B cell (primary cell): ENCODE results near the gene CCNT1. TPM values are rescaled to one million over a fixed set of nuclear protein-coding genes. Genes with fewer than 3 reads are reported as not detected.
"Not testable (repeated sequence)": the region's sequence is repeated elsewhere in the genome, so short reads cannot be mapped to it uniquely, and the experiment has no call there.

Experiments used
- ATAC-seq: fragments of 200-7000 bp; cut with Tn5 transposase; one replicate; pipeline ENCODE4 v1.10.0; 2021; ENCODE audit warnings: low read depth, mild to moderate bottlenecking, moderate number of reproducible peaks, moderate library complexity
- CTCF ChIA-PET: fragments of 350-600 bp; sonication (Branson Sonifier 250); formaldehyde crosslinking; loops from one replicate; lab custom pipeline; 2021; ENCODE audit warnings: antibody characterized with exemption, inconsistent platforms; lab: Charles Lee
- POLR2A ChIA-PET: fragments of 350-600 bp; sonication (Branson Sonifier 250); formaldehyde crosslinking; loops from one replicate; lab custom pipeline; 2021; ENCODE audit warnings: antibody characterized with exemption; lab: Charles Lee
- DNase-seq: peaks from one replicate; pipeline ENCODE4 v3.0.0; 2013
- H2AFZ ChIP-seq: 2 replicates; pipeline ENCODE4 v1.6.1; 2012; ENCODE audit warnings: mild to moderate bottlenecking, low read depth, low read length; ENCODE audit not compliant: insufficient read depth, poor library complexity, severe bottlenecking
- H3K27ac ChIP-seq, 2 donors: 1 replicate in 1 of 2; 2 replicates in 1 of 2; pipeline ENCODE4 v1.5.1; 2012 to 2013; ENCODE audit warnings: low read length in 2 of 2, mild to moderate bottlenecking in 2 of 2, moderate library complexity in 1 of 2
- H3K27me3 ChIP-seq, 4 experiments: fragments of 200-600 bp in 1 of 4; sonication (generic) in 1 of 4; replicated peaks in 1 of 4; 1 replicate in 2 of 4; 2 replicates in 2 of 4; pipeline versions ENCODE4 v1.6.1 to v1.7.0; 2013 to 2016; ENCODE audit warnings: low read length in 3 of 4, mild to moderate bottlenecking in 2 of 4, mixed read lengths in 1 of 4, moderate library complexity in 1 of 4; ENCODE audit not compliant: insufficient read depth in 4 of 4, control insufficient read depth in 3 of 4; ENCODE audit errors: control extremely low read depth in 1 of 4
- H3K36me3 ChIP-seq, 2 experiments: replicated peaks in 1 of 2; 1 replicate in 1 of 2; 2 replicates in 1 of 2; pipeline versions ENCODE4 v1.6.1 to v1.7.1; 2013; ENCODE audit warnings: low read length in 1 of 2; ENCODE audit not compliant: insufficient read depth in 2 of 2, control insufficient read depth in 1 of 2; ENCODE audit errors: control extremely low read depth in 1 of 2, extremely low read depth in 1 of 2
- H3K4me1 ChIP-seq, 2 donors: fragments of 200-600 bp in 1 of 2; sonication (generic) in 1 of 2; 1 replicate in 1 of 2; 2 replicates in 1 of 2; pipeline versions ENCODE4 v1.5.1 to v1.6.1; 2013 to 2017; ENCODE audit warnings: low read length in 2 of 2; ENCODE audit not compliant: control insufficient read depth in 2 of 2, insufficient read depth in 2 of 2
- H3K4me2 ChIP-seq: replicated peaks from 2 replicates; pipeline ENCODE3; 2012; ENCODE audit warnings: mild to moderate bottlenecking, low read depth, low read length; ENCODE audit not compliant: poor library complexity, severe bottlenecking
- H3K4me3 ChIP-seq, 5 experiments: fragments of 200-600 bp in 1 of 5; sonication (generic) in 1 of 5; 1 replicate in 3 of 5; 2 replicates in 2 of 5; pipeline versions ENCODE4 v1.5.1 to v1.7.0; 2011 to 2016; ENCODE audit warnings: low read length in 4 of 5, mild to moderate bottlenecking in 4 of 5, low read depth in 2 of 5, control low read depth in 1 of 5, moderate library complexity in 1 of 5; ENCODE audit not compliant: insufficient read depth in 1 of 5; ENCODE audit errors: control extremely low read depth in 1 of 5, extremely low read depth in 1 of 5
- H3K79me2 ChIP-seq: fragments of 200-600 bp; sonication (generic); one replicate; pipeline ENCODE4 v1.6.0; 2016; ENCODE audit warnings: low read length; ENCODE audit not compliant: control insufficient read depth, insufficient read depth
- H3K9ac ChIP-seq: fragments of 200-600 bp; sonication (generic); 2 replicates; pipeline ENCODE4 v1.6.1; 2017; ENCODE audit warnings: mild to moderate bottlenecking, low read length, moderate library complexity
- H3K9me3 ChIP-seq, 3 donors: one replicate each; pipeline versions ENCODE4 v1.6.1 to v1.7.1; 2013; ENCODE audit warnings: low read length in 2 of 3; ENCODE audit not compliant: control insufficient read depth in 2 of 3, insufficient read depth in 1 of 3; ENCODE audit errors: control extremely low read depth in 1 of 3
- H4K20me1 ChIP-seq: 2 replicates; pipeline ENCODE4 v1.6.0; 2012; ENCODE audit warnings: mild to moderate bottlenecking, low read length; ENCODE audit not compliant: insufficient read depth, control insufficient read depth, poor library complexity, severe bottlenecking
- H3K27ac Mint-ChIP-seq: one replicate; pipeline ENCODE4 v1.8.0; 2021; ENCODE audit warnings: mixed read lengths
- H3K27me3 Mint-ChIP-seq: one replicate; pipeline ENCODE4 v1.8.0; 2021; ENCODE audit warnings: mixed read lengths
- H3K4me1 Mint-ChIP-seq: one replicate; pipeline ENCODE4 v1.8.0; 2021; ENCODE audit warnings: mixed read lengths
- H3K4me3 Mint-ChIP-seq: one replicate; pipeline ENCODE4 v1.8.0; 2021; ENCODE audit warnings: mixed read lengths
- H3K9me3 Mint-ChIP-seq: one replicate; pipeline ENCODE4 v1.8.0; 2022; ENCODE audit warnings: mixed read lengths; ENCODE audit not compliant: insufficient read depth
- EZH2 ChIP-seq: IDR thresholded peaks from 2 replicates; pipeline ENCODE4 v1.6.1; 2012; ENCODE audit warnings: borderline replicate concordance, low read depth, mild to moderate bottlenecking, moderate library complexity, low read length; ENCODE audit not compliant: insufficient read depth, poor library complexity, severe bottlenecking
- WGBS: methylation state at CpG from one replicate; pipeline ENCODE4 v1.1.5; 2013; ENCODE audit warnings: missing lambda C conversion rate; ENCODE audit not compliant: insufficient coverage; 5-methylcytosine and 5-hydroxymethylcytosine counted together
- intact Hi-C: fragments of 100-400 bp; cut with micrococcal nuclease; formaldehyde crosslinking; loops from one replicate; pipeline ENCODE4 v1.10.0; 2022
- polyA plus RNA-seq: library from polyadenylated mRNA; depleted of rRNA; stranded (reverse); fragments of >200 nt; gene quantifications from 2 replicates; pipeline ENCODE4 v1.2.3, GENCODE V29; 2012
- total RNA-seq, 2 donors: library from RNA; stranded (reverse); fragments of 120-200 nt in 1 of 2; gene quantifications; 1 replicate in 1 of 2; 2 replicates in 1 of 2; pipeline versions ENCODE4 v1.2.3 to v1.2.4, GENCODE V29; 2013 to 2022
- TF ChIP-seq, protein P1 (sequence below): fragments of 200-600 bp; IDR thresholded peaks from one replicate; pipeline ENCODE4 v1.8.0; 2022; ENCODE audit warnings: antibody characterized with exemption, mild to moderate bottlenecking

Gene CCNT1
- total and polyA plus RNA-seq, 2 donors (not counting 1 experiment from before 2014, with no cell fraction given): 13.9 to 77.3 TPM

DNA sequence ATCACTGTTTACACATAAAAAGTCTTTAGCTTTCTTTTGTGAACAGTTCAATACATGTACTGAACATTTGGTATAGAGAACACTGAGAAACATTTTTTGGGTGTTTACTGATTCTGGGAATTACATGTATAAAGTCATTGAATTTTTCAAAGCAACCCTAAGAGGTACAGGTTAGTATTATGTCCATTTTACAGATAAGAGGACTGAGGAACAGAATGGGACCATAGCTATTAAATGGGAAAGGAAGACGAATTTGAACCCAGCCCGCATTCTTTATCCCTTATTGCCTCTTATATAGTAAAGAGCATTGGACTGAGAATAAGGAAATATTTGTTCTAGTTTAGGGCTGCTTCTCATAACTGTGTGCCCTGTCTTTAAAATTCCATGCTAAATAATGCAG, 33.6 kb downstream of the CCNT1 start:
- DNase-seq: no peak
- Mint-ChIP-seq H3K27ac (no peak overlapping the region), H3K4me1 (peaks cover 37% of the 10 kb centered on the region), H3K4me3 (peak overlapping the region; percentile 94), H3K9me3 (no peaks in the 10 kb centered on the region), H3K27me3 (no peaks in the 10 kb centered on the region)
- POLR2A ChIA-PET: interaction anchor here (1.2 kb wide), 1 partner anchor 34 kb away, joined by 8 read pairs; the partner anchor contains the start of gene CCNT1
- H4K20me1 ChIP-seq: peaks cover 22% of the 10 kb centered on the region
- H3K79me2 ChIP-seq: peaks cover 43% of the 10 kb centered on the region
- peak overlapping the region; percentile 89 for H3K4me2 ChIP-seq
- H3K4me3 ChIP-seq: peak overlapping the region; percentile 92 to 97 (median 96)
- no peaks in the 10 kb centered on the region for H3K9me3 ChIP-seq
- H3K36me3 ChIP-seq: peaks cover 8 to 18% of the 10 kb centered on the region in 2 experiments
- H2AFZ ChIP-seq: peak overlapping the region; percentile 86
- peak overlapping the region; percentile 97 for H3K9ac ChIP-seq
- no CpG with 5 or more reads among the region's 2 CpGs for WGBS
- no peak overlapping the region for H3K27ac ChIP-seq
- TF ChIP-seq EZH2: no peak
- TF ChIP-seq, protein P1, sequence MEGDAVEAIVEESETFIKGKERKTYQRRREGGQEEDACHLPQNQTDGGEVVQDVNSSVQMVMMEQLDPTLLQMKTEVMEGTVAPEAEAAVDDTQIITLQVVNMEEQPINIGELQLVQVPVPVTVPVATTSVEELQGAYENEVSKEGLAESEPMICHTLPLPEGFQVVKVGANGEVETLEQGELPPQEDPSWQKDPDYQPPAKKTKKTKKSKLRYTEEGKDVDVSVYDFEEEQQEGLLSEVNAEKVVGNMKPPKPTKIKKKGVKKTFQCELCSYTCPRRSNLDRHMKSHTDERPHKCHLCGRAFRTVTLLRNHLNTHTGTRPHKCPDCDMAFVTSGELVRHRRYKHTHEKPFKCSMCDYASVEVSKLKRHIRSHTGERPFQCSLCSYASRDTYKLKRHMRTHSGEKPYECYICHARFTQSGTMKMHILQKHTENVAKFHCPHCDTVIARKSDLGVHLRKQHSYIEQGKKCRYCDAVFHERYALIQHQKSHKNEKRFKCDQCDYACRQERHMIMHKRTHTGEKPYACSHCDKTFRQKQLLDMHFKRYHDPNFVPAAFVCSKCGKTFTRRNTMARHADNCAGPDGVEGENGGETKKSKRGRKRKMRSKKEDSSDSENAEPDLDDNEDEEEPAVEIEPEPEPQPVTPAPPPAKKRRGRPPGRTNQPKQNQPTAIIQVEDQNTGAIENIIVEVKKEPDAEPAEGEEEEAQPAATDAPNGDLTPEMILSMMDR: no peak
- H3K4me1 ChIP-seq: peaks cover 28 to 38% of the 10 kb centered on the region in 2 donors
- no peaks in the 10 kb centered on the region for H3K27me3 ChIP-seq
- intact Hi-C loops: loop anchor here (1.0 kb wide), 1 partner anchor 33 kb away; the partner anchor contains the start of gene CCNT1
- CTCF ChIA-PET: interaction anchor here (1.3 to 1.7 kb wide), 3 partner anchors 11 to 112 kb away, joined by 4 to 6 read pairs (median 5); partner anchors contain the start of gene CCNT1
- ATAC-seq: no peak

DNA sequence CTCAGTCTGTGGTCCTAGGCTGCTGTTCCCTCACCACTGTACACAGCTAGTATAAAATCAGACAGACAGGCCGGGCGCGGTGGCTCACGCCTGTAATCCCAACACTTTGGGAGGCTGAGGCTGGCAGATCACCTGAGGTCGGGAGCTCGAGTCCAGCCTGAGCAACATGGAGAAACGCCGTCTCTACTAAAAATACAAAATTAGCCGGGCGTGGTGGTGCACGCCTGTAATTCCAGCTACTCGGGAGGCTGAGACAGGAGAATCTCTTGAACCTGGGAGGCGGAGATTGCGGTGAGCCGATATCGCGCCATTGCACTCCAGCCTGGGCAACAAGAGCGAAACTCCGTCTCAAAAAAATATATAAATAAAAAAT, 34.0 kb downstream of the CCNT1 start:
- POLR2A ChIA-PET: interaction anchor here (1.2 kb wide), 1 partner anchor 34 kb away, joined by 8 read pairs; the partner anchor contains the start of gene CCNT1
- H3K4me1 ChIP-seq: peaks cover 28 to 41% of the 10 kb centered on the region in 2 donors
- not testable (repeated sequence) for ATAC-seq, H3K27me3 Mint-ChIP-seq, DNase-seq, H3K9me3 Mint-ChIP-seq, H3K9me3 ChIP-seq, H3K27me3 ChIP-seq
- H3K79me2 ChIP-seq: peaks cover 47% of the 10 kb centered on the region
- Mint-ChIP-seq H3K4me3 (peak overlapping the region; percentile 94), H3K27ac (peak overlapping the region; percentile 98), H3K4me1 (peaks cover 40% of the 10 kb centered on the region)
- H3K27ac ChIP-seq: peak overlapping the region in 1 of 2 donors; percentile 56
- CTCF ChIA-PET: interaction anchor here (1.3 to 1.7 kb wide), 3 partner anchors 11 to 112 kb away, joined by 4 to 6 read pairs (median 5); partner anchors contain the start of gene CCNT1
- intact Hi-C loops: loop anchor here (1.0 kb wide), 1 partner anchor 34 kb away; the partner anchor contains the start of gene CCNT1
- peak overlapping the region; percentile 86 for H2AFZ ChIP-seq
- 0% methylated on average over 12 of the region's 19 CpGs for WGBS
- peak overlapping the region; percentile 97 for H3K9ac ChIP-seq
- H3K36me3 ChIP-seq: peaks cover 8 to 20% of the 10 kb centered on the region in 2 experiments
- H3K4me2 ChIP-seq: peak overlapping the region; percentile 89
- peaks cover 26% of the 10 kb centered on the region for H4K20me1 ChIP-seq
- H3K4me3 ChIP-seq: peak overlapping the region; percentile 92 to 97 (median 96)
